A673 (cell line): Measurements from ENCODE around the gene LARP1. TPM values are rescaled to one million over a fixed set of nuclear protein-coding genes. Genes with fewer than 3 reads are reported as not detected.

Experiments
- BruUV-seq: library from RNA; stranded (reverse); fragments of 400-500 nt; replicated peaks from 2 replicates; lab custom pipeline; 2021; lab: Mats Ljungman, UMichigan
- CTCF ChIA-PET: fragments of 300-600 bp; sonication (Branson Sonifier 250); formaldehyde crosslinking; loops from one replicate; lab custom pipeline; 2022; ENCODE audit warnings: antibody characterized with exemption; lab: Charles Lee
- POLR2A ChIA-PET: fragments of 300-600 bp; sonication (Branson Sonifier 250); formaldehyde crosslinking; loops from one replicate; lab custom pipeline; 2022; ENCODE audit warnings: antibody characterized with exemption; ENCODE audit not compliant: low non-redundant PET; lab: Charles Lee
- DNase-seq: peaks from one replicate; pipeline ENCODE4 v3.0.0-alpha.2; 2015; ENCODE audit warnings: low spot score
- H3K27ac ChIP-seq: fragments of 200-600 bp; sonication (generic); 2 replicates; pipeline ENCODE4 v1.5.1; 2016; ENCODE audit warnings: mixed run types, low read depth, mild to moderate bottlenecking, mixed read lengths, antibody characterized with exemption, low read length; ENCODE audit not compliant: poor library complexity, severe bottlenecking
- H3K27me3 ChIP-seq: fragments of 200-600 bp; sonication (generic); replicated peaks from 2 replicates; pipeline ENCODE4 v1.6.1; 2017; ENCODE audit warnings: mixed run types, low read depth, mild to moderate bottlenecking, mixed read lengths, antibody characterized with exemption, low read length; ENCODE audit not compliant: insufficient read depth, poor library complexity
- H3K36me3 ChIP-seq: fragments of 200-600 bp; sonication (generic); 2 replicates; pipeline ENCODE4 v1.6.1; 2016; ENCODE audit warnings: mixed run types, mild to moderate bottlenecking, mixed read lengths, antibody characterized with exemption, low read length; ENCODE audit not compliant: insufficient read depth, poor library complexity, severe bottlenecking
- H3K4me1 ChIP-seq: fragments of 200-600 bp; sonication (generic); 2 replicates; pipeline ENCODE4 v1.6.1; 2017; ENCODE audit warnings: mixed run types, mild to moderate bottlenecking, mixed read lengths, antibody characterized with exemption, low read length; ENCODE audit not compliant: insufficient read depth, poor library complexity, severe bottlenecking
- H3K4me3 ChIP-seq: fragments of 200-600 bp; sonication (generic); 2 replicates; pipeline ENCODE4 v1.5.1; 2016; ENCODE audit warnings: low read depth, mixed run types, mild to moderate bottlenecking, mixed read lengths, low read length; ENCODE audit not compliant: poor library complexity, severe bottlenecking
- H3K9me3 ChIP-seq: fragments of 200-600 bp; sonication (generic); 2 replicates; pipeline ENCODE4 v1.6.1; 2016; ENCODE audit warnings: mixed run types, low read depth, mild to moderate bottlenecking, mixed read lengths, antibody characterized with exemption, low read length; ENCODE audit not compliant: poor library complexity, severe bottlenecking
- EZH2 ChIP-seq: fragments of 200-600 bp; sonication (generic); IDR thresholded peaks from 2 replicates; pipeline ENCODE4 v1.6.1; 2017; ENCODE audit warnings: borderline replicate concordance, low read depth, mild to moderate bottlenecking, mixed read lengths, antibody characterized with exemption, low read length; ENCODE audit not compliant: poor library complexity, severe bottlenecking
- intact Hi-C: fragments of 100-400 bp; cut with micrococcal nuclease; formaldehyde crosslinking; loops from one replicate; pipeline ENCODE4 v1.10.0; 2022; ENCODE audit not compliant: unreplicated experiment
- total RNA-seq: library from RNA; stranded (reverse); gene quantifications from 2 replicates; pipeline ENCODE4 v1.2.3, GENCODE V29; 2021
- TF ChIP-seq, protein P1 (sequence below): fragments of 300-800, 200-600 bp; sonication (generic); conservative IDR thresholded peaks from 2 replicates; pipeline ENCODE4 v1.5.1; 2017; ENCODE audit warnings: low read depth, mild to moderate bottlenecking, antibody characterized with exemption, low read length, moderate library complexity, mixed read lengths

The LARP1 gene
- total RNA-seq, 1 experiment from 2014 or later: 257 TPM

DNA sequence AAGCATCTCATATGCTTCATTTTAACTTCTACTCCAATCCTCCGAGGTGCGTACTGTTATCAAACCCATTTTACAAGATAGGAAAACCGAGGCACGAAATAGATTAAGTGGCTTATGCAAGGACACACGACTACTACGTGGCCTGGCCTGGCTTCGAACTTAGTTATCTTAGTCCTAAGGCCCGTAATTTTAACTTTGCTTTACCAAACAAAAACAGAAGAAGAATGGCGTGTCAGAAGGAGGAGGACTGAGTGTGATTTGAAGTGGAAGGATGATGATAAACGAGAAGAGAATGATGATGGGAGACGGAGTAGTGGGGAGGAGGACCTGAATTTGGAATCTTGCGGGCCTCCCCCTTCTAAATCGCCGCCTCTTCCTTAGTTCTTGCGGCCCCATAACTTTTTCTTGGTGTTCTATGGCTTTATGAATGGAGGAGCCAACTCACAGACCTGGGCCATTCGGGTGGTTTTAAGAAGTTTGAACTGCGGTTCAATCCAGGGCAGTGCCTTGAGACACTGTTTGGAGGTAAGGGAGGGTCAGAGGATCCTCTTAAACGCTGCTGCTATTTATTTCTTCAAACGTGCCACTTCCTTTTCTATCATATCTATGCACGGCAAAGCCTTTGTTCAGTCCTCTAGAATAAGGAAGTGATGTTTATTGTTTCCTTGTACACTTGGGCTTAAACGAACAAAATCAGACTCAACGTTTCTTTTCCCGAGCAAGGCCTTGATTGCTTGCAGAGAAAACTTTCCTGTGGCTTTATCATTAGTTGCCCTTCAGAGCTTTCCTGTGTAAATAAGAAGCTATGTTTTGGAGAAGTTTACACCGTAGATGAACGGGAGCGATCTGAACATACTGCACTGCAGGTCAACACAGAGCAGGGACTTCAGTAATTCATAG is 104.0 kb downstream of the LARP1 start:
- BruUV-seq: TSS peak; percentile 52

DNA sequence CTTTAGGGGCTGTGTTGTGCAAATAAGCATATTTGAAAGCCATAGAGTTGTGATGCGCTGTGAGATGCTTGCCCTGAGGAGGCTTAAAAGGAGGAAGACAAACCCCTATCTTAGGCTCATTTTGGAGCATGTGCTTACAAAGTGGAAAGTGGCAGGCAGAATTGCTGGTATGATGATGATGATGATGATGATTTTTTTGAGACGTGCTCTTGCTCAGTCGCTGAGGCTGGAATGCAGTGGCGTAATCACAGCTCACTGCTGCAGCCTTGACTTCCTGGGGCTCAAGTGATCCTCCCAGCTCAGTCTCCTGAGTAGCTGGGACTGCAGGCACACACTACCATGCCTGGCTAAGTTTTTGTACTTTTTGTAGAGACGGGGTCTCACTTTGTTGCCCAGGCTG is 104.9 kb downstream of the LARP1 start:
- peaks cover 29% of the 10 kb centered on the region for H3K4me1 ChIP-seq
- BruUV-seq: no TSS peak

More for the DNA sequence above, 104.0 kb downstream of the LARP1 start:
- CTCF ChIA-PET: interaction anchor here (0.6 kb wide), 1 partner anchor 260 kb away, joined by 7 read pairs; no protein-coding TSS in a partner anchor
- DNase-seq: no peak
- no peaks in the 10 kb centered on the region for H3K27me3 ChIP-seq
- TF ChIP-seq, protein P1, sequence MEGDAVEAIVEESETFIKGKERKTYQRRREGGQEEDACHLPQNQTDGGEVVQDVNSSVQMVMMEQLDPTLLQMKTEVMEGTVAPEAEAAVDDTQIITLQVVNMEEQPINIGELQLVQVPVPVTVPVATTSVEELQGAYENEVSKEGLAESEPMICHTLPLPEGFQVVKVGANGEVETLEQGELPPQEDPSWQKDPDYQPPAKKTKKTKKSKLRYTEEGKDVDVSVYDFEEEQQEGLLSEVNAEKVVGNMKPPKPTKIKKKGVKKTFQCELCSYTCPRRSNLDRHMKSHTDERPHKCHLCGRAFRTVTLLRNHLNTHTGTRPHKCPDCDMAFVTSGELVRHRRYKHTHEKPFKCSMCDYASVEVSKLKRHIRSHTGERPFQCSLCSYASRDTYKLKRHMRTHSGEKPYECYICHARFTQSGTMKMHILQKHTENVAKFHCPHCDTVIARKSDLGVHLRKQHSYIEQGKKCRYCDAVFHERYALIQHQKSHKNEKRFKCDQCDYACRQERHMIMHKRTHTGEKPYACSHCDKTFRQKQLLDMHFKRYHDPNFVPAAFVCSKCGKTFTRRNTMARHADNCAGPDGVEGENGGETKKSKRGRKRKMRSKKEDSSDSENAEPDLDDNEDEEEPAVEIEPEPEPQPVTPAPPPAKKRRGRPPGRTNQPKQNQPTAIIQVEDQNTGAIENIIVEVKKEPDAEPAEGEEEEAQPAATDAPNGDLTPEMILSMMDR: no peak
- no peak for TF ChIP-seq EZH2
- peak overlapping the region; percentile 60 for H3K4me3 ChIP-seq
- H3K9me3 ChIP-seq: no peaks in the 10 kb centered on the region
- H3K36me3 ChIP-seq: peaks cover 10% of the 10 kb centered on the region
- intact Hi-C loops: loop anchor here (2.0 to 5.0 kb wide), 2 partner anchors 102 to 207 kb away; no protein-coding TSS in a partner anchor
- peaks cover 29% of the 10 kb centered on the region for H3K4me1 ChIP-seq
- peak overlapping the region; percentile 99 for H3K27ac ChIP-seq
- POLR2A ChIA-PET: no interaction called here

DNA sequence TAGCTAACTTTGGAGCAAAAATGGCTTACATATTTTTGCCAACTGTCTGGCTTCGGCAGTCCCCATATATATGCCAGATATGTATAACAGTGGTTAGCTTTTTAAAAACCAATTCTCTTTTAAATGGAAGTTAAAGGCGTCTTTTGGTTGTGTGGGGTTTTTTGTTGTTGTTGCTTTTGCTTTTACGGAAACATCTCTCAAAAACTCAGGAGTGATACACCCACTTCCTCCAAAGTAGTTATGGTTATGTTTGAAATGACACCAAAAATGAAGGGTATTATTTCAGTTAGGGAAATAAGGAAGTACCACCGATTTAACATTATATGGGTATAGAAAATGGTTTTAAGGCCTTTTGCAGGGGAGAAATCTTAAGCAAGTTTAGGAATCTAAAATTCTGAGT is 105.6 kb downstream of the LARP1 start:
- no peak for DNase-seq
- ChIA-PET CTCF (no interaction called here), POLR2A (no interaction called here)
- Histone ChIP-seq H3K4me3 (peak overlapping the region; percentile 60), H3K9me3 (no peaks in the 10 kb centered on the region), H3K27me3 (no peaks in the 10 kb centered on the region), H3K4me1 (peaks cover 29% of the 10 kb centered on the region), H3K27ac (peak overlapping the region; percentile 18), H3K36me3 (peaks cover 24% of the 10 kb centered on the region)
- BruUV-seq: no TSS peak
- TF ChIP-seq, protein P1: no peak
- no peak for TF ChIP-seq EZH2
- intact Hi-C loops: no loop called here

More for the DNA sequence above, 104.9 kb downstream of the LARP1 start:
- POLR2A ChIA-PET: no interaction called here
- intact Hi-C loops: no loop called here
- Histone ChIP-seq H3K27me3 (no peaks in the 10 kb centered on the region), H3K9me3 (no peaks in the 10 kb centered on the region), H3K36me3 (peaks cover 17% of the 10 kb centered on the region), H3K4me3 (peak overlapping the region; percentile 60), H3K27ac (no peak overlapping the region)
- peak; percentile 22 for DNase-seq
- TF ChIP-seq, protein P1: no peak
- TF ChIP-seq EZH2: no peak
- CTCF ChIA-PET: no interaction called here
